K562 (cell line): Measurements from ENCODE around the gene MARCKSL1. TPM values are rescaled to one million over a fixed set of nuclear protein-coding genes. Genes with fewer than 3 reads are reported as not detected.

Experiments used
- CHD2 ChIP-seq: IDR thresholded peaks from 2 replicates; pipeline ENCODE4 v1.6.1; 2011; ENCODE audit warnings: low read depth, low read length
- CXXC5 ChIP-seq: fragments of 250-450 bp; sonication (Bioruptor Pico); IDR thresholded peaks from 2 replicates; pipeline ENCODE4 v1.8.0; 2022; ENCODE audit warnings: inconsistent platforms, mild to moderate bottlenecking, moderate library complexity
- EZH2 ChIP-seq: IDR thresholded peaks from 2 replicates; pipeline ENCODE4 v1.6.1; 2012; ENCODE audit warnings: low read depth, mild to moderate bottlenecking, inconsistent platforms, low read length, borderline replicate concordance
- HNRNPH1 ChIP-seq: fragments of 200-400 bp; formaldehyde crosslinking; optimal IDR thresholded peaks from 2 replicates; pipeline ENCODE3; 2017; ENCODE audit warnings: low read depth, mild to moderate bottlenecking, low read length, moderate library complexity
- KLF13 ChIP-seq: fragments of 450-650 bp; IDR thresholded peaks from 2 replicates; pipeline ENCODE4 v1.6.1; 2016; ENCODE audit warnings: missing genetic modification characterization, low read depth, mild to moderate bottlenecking, missing compliant biosample characterization, moderate library complexity, borderline replicate concordance
- LEF1 ChIP-seq: fragments of 450-650 bp; IDR thresholded peaks from 2 replicates; pipeline ENCODE4 v1.6.1; 2016; ENCODE audit warnings: mild to moderate bottlenecking
- MAFG ChIP-seq: fragments of 450-650 bp; conservative IDR thresholded peaks from 2 replicates; pipeline ENCODE4 v1.6.1; 2016; ENCODE audit warnings: missing genetic modification characterization, missing compliant biosample characterization
- MAZ ChIP-seq, 2 experiments: fragments of 450-650 bp in 1 of 2; sonication (generic) in 1 of 2; formaldehyde crosslinking; IDR thresholded peaks in 1 of 2; conservative IDR thresholded peaks in 1 of 2; 2 replicates each; pipeline versions ENCODE4 v1.4.0 to v1.5.0; 2020; ENCODE audit warnings: mild to moderate bottlenecking in 1 of 2, missing genetic modification reagents in 1 of 2
- NBN ChIP-seq: fragments of 450-650 bp; IDR thresholded peaks from 2 replicates; pipeline ENCODE4 v1.6.1; 2016; ENCODE audit warnings: low read depth, mild to moderate bottlenecking
- NCOA1 ChIP-seq: fragments of 450-650 bp; IDR thresholded peaks from 2 replicates; pipeline ENCODE4 v1.6.1; 2016; ENCODE audit warnings: low read depth
- NR1H2 ChIP-seq: sonication (generic); formaldehyde crosslinking; IDR thresholded peaks from 2 replicates; pipeline ENCODE4 v1.4.0; 2020; ENCODE audit warnings: mild to moderate bottlenecking, missing genetic modification reagents
- NR3C1 ChIP-seq: sonication (generic); formaldehyde crosslinking; IDR thresholded peaks from 2 replicates; pipeline ENCODE4 v1.8.1; 2022; ENCODE audit warnings: missing genetic modification reagents
- PYGO2 ChIP-seq: fragments of 450-650 bp; IDR thresholded peaks from 2 replicates; pipeline ENCODE4 v1.6.1; 2016; ENCODE audit warnings: mild to moderate bottlenecking, missing genetic modification characterization, moderate library complexity, missing compliant biosample characterization
- RBM22 ChIP-seq: fragments of 200-400 bp; formaldehyde crosslinking; IDR thresholded peaks from 2 replicates; pipeline ENCODE4 v1.6.1; 2018; ENCODE audit warnings: low read length, low read depth; ENCODE audit not compliant: poor library complexity, severe bottlenecking
- RCOR1 ChIP-seq, 2 experiments: IDR thresholded peaks; 2 replicates each; pipeline ENCODE4 v1.6.1; 2012; ENCODE audit warnings: low read depth in 2 of 2, low read length in 2 of 2, borderline replicate concordance in 1 of 2, improper control_type of control experiment in 1 of 2
- SMAD3 ChIP-seq: fragments of 450-650 bp; formaldehyde crosslinking; conservative IDR thresholded peaks from 2 replicates; pipeline ENCODE4 v1.4.0; 2020; ENCODE audit warnings: mild to moderate bottlenecking
- SMARCB1 ChIP-seq: IDR thresholded peaks from 2 replicates; pipeline ENCODE4 v1.6.1; 2011; ENCODE audit warnings: improper control_type of control experiment, low read depth; ENCODE audit not compliant: insufficient read length
- TBL1XR1 ChIP-seq, 2 experiments: IDR thresholded peaks; 2 replicates each; pipeline ENCODE4 v1.6.1; 2012; ENCODE audit warnings: improper control_type of control experiment in 2 of 2, low read length in 2 of 2, mild to moderate bottlenecking in 1 of 2
- ZC3H4 ChIP-seq: sonication (generic); formaldehyde crosslinking; IDR thresholded peaks from 2 replicates; pipeline ENCODE4 v1.9.0; 2021; ENCODE audit warnings: missing genetic modification reagents, borderline replicate concordance
- ZNF140 ChIP-seq: fragments of 250-450 bp; sonication (Bioruptor Pico); IDR thresholded peaks from 2 replicates; pipeline ENCODE4 v1.8.0; 2021; ENCODE audit warnings: moderate library complexity, mild to moderate bottlenecking, inconsistent platforms
- ZNF146 ChIP-seq: IDR thresholded peaks from one replicate; pipeline ENCODE4 v1.6.1; 2018; ENCODE audit warnings: missing compliant biosample characterization; ENCODE audit not compliant: unreplicated experiment
- ZNF175 ChIP-seq: fragments of 200-800 bp; sonication (Bioruptor generic); IDR thresholded peaks from 2 replicates; pipeline ENCODE4 v1.6.1; 2016; ENCODE audit warnings: low read depth, mild to moderate bottlenecking, missing genetic modification characterization, missing compliant biosample characterization
- ZNF354B ChIP-seq: fragments of 250-450 bp; sonication (Bioruptor Pico); IDR thresholded peaks from 2 replicates; pipeline ENCODE4 v1.4.0; 2020
- ZNF589 ChIP-seq: fragments of 200-800 bp; sonication (Bioruptor generic); IDR thresholded peaks from 2 replicates; pipeline ENCODE4 v1.6.1; 2016; ENCODE audit warnings: low read depth, missing genetic modification characterization, missing compliant biosample characterization
- polyA plus RNA-seq, 8 experiments: library from polyadenylated mRNA; depleted of rRNA in 4 of 8; stranded (reverse) in 5 of 8; unstranded in 3 of 8; fragments of >200 nt; fragmentation: Nextera tagmentation in 2 of 8; fragmentation: Illumina TruSeq in 1 of 8; extraction: Ambion mirVana in 2 of 8; extraction: Trizol in 1 of 8; gene quantifications; 2 replicates each; pipeline versions ENCODE4 v1.2.1 to v1.2.3, GENCODE V29; 2011 to 2014; ENCODE audit warnings: inconsistent platforms in 1 of 8, missing spikeins in 1 of 8
- total RNA-seq, 7 experiments: library from RNA; depleted of rRNA in 6 of 7; stranded (reverse); fragments of >200 nt in 6 of 7; fragmentation: Illumina TruSeq in 2 of 7; extraction: Trizol in 2 of 7; gene quantifications; 2 replicates each; pipeline versions ENCODE4 v1.2.1 to v1.2.3, GENCODE V29; 2011 to 2021; ENCODE audit warnings: low replicate concordance in 1 of 7
- TF ChIP-seq, protein P1 (sequence below): fragments of 250-450 bp; sonication (Bioruptor Pico); IDR thresholded peaks from 2 replicates; pipeline ENCODE4 v1.4.0; 2020
- TF ChIP-seq, protein P2 (sequence below): fragments of 250-450 bp; sonication (Bioruptor Pico); IDR thresholded peaks from 2 replicates; pipeline ENCODE4 v1.8.0; 2021; ENCODE audit warnings: moderate library complexity, mild to moderate bottlenecking, inconsistent platforms
- TF ChIP-seq, protein P3 (sequence below): conservative IDR thresholded peaks from 2 replicates; pipeline ENCODE4 v1.6.1; 2011; ENCODE audit warnings: low read depth, mild to moderate bottlenecking, low read length; ENCODE audit not compliant: control insufficient read depth

Gene MARCKSL1
- total and polyA plus RNA-seq, 9 of the 15 experiments (the other 6 are each of a cell fraction or from before 2014, with no cell fraction given) = 14.7 to 325 (median 155) TPM

DNA sequence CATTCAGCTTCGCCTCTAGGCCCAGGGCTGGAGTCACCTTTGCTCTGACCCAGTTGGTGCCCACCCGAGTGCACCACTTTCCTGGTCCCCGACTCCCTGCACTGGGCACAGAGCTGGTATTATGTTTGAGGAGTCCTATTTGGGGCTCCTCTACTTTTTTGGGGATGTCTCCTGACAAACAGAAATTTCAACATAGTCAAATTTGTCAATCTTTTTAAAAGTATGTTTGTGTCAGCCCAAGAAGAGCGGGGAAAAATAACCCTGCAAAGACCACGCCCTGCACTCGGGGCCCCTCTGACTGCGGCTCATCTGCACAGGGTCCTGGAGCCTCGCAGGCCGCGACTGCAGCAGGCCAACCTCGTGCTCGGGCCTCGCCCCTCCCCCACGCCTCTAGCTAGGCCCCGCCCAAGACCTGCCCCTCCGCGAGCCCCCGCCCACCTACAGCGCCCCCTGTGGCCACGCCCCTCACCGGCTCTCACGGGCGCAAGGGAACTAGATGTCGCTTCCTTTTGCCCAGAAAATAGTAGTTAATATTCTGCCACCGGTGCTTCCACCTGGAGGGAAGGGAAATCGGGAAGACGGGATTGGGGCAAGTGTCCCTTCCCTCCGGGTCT, 14.9 kb upstream of the MARCKSL1 start (continued):
- TF ChIP-seq, protein P1, sequence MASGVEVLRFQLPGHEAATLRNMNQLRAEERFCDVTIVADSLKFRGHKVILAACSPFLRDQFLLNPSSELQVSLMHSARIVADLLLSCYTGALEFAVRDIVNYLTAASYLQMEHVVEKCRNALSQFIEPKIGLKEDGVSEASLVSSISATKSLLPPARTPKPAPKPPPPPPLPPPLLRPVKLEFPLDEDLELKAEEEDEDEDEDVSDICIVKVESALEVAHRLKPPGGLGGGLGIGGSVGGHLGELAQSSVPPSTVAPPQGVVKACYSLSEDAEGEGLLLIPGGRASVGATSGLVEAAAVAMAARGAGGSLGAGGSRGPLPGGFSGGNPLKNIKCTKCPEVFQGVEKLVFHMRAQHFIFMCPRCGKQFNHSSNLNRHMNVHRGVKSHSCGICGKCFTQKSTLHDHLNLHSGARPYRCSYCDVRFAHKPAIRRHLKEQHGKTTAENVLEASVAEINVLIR (CRISPR knock-in tag) = peak; percentile 41; the same call in 1 of the 2 replicates
- TF ChIP-seq ZNF175 (CRISPR knock-in tag) (peak; percentile 88), ZNF354B (CRISPR knock-in tag) (0 out of 2 replicates have a peak, but pooled peaks have one; percentile 62), MAFG (tag) (0 out of 2 replicates have a peak, but pooled peaks have one; percentile 6), ZNF589 (CRISPR knock-in tag) (peak; percentile 79; the same call in 1 of the 2 replicates), NR1H2 (0 out of 2 replicates have a peak, but pooled peaks have one; percentile 4), NBN (peak; percentile 78; the same call in 1 of the 2 replicates), MAZ (CRISPR knock-in tag; conservative IDR thresholded peaks at IDR 0.05 in 1 of 2, IDR thresholded peaks at IDR 0.05 in 1 of 2) (peak; percentile 12 to 92), SMAD3 (CRISPR knock-in tag) (peak; percentile 77; the same call in 1 of the 2 replicates), LEF1 (0 out of 2 replicates have a peak, but pooled peaks have one; percentile 29), KLF13 (tag) (peak; percentile 50; the same call in 1 of the 2 replicates), ZNF146 (CRISPR knock-in tag) (no peak), EZH2 (no peak), CHD2 (peak; percentile 72), ZC3H4 (no peak), RBM22 (no peak), NCOA1 (no peak; the same call in 1 of the 2 replicates), RCOR1 (IDR thresholded peaks at IDR 0.05; ENCODE audit: borderline replicate concordance in 1 of 2, low read depth in 2 of 2, low read length in 2 of 2) (0 out of 4 replicates have a peak, but pooled peaks of 1 of the 2 experiments have one; percentile 12), PYGO2 (tag) (peak; percentile 81), CXXC5 (peak; percentile 42), HNRNPH1 (no peak), NR3C1 (CRISPR knock-in tag) (no peak), ZNF140 (CRISPR knock-in tag) (0 out of 2 replicates have a peak, but pooled peaks have one; percentile 42), TBL1XR1 (IDR thresholded peaks at IDR 0.05; ENCODE audit: low read length in 2 of 2) (no peak), SMARCB1 (no peak)
- TF ChIP-seq, protein P2, sequence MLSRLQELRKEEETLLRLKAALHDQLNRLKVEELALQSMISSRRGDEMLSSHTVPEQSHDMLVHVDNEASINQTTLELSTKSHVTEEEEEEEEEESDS (CRISPR knock-in tag) = no peak
- TF ChIP-seq, protein P3, sequence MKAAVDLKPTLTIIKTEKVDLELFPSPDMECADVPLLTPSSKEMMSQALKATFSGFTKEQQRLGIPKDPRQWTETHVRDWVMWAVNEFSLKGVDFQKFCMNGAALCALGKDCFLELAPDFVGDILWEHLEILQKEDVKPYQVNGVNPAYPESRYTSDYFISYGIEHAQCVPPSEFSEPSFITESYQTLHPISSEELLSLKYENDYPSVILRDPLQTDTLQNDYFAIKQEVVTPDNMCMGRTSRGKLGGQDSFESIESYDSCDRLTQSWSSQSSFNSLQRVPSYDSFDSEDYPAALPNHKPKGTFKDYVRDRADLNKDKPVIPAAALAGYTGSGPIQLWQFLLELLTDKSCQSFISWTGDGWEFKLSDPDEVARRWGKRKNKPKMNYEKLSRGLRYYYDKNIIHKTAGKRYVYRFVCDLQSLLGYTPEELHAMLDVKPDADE = 0 out of 2 replicates have a peak, but pooled peaks have one; percentile 59
